Transverse colon (tissue), 4 donors: ENCODE measurements around the gene PDE8B. TPM values are rescaled to one million over a fixed set of nuclear protein-coding genes. Genes with fewer than 3 reads are reported as not detected.
"Not testable (repeated sequence)": the region's sequence is repeated elsewhere in the genome, so short reads cannot be mapped to it uniquely, and the experiment has no call there.

ENCODE experiments used
- DNase-seq: peaks from one replicate; pipeline ENCODE4 v3.0.0-alpha.2; 2019
- H3K27ac ChIP-seq, 4 donors: fragments of 200-600 bp; sonication (generic); 2 replicates each; pipeline ENCODE4 v1.5.1; 2016 to 2018; ENCODE audit warnings: inconsistent platforms in 4 of 4
- H3K27me3 ChIP-seq: fragments of 200-600 bp; sonication (generic); 2 replicates; pipeline ENCODE4 v1.5.1; 2017; ENCODE audit warnings: inconsistent platforms
- H3K36me3 ChIP-seq, 4 donors: fragments of 200-600 bp; sonication (generic); 2 replicates each; pipeline ENCODE4 v1.5.1; 2017 to 2019; ENCODE audit warnings: inconsistent platforms in 4 of 4
- H3K4me1 ChIP-seq, 4 donors: fragments of 200-600 bp; sonication (generic); 2 replicates each; pipeline ENCODE4 v1.5.1; 2017 to 2020; ENCODE audit warnings: inconsistent platforms in 4 of 4
- H3K4me3 ChIP-seq, 4 donors: fragments of 200-600 bp; sonication (generic); 1 replicate in 1 of 4; 2 replicates in 3 of 4; pipeline versions ENCODE4 v1.5.1 to v1.6.1; 2017 to 2019; ENCODE audit warnings: inconsistent platforms in 4 of 4
- H3K9me3 ChIP-seq, 2 donors: fragments of 200-600 bp; sonication (generic); 2 replicates each; pipeline ENCODE4 v1.5.1; 2017 to 2019; ENCODE audit warnings: inconsistent platforms in 2 of 2
- CTCF ChIP-seq, 5 experiments: fragments of 200-600 bp in 3 of 5; fragments of 450-650 bp in 2 of 5; sonication (generic) in 3 of 5; IDR thresholded peaks; 1 replicate in 2 of 5; 2 replicates in 3 of 5; pipeline ENCODE4 v1.5.1; 2016 to 2017; ENCODE audit warnings: antibody characterized with exemption in 5 of 5, inconsistent platforms in 3 of 5, mild to moderate bottlenecking in 2 of 5, moderate library complexity in 1 of 5
- EP300 ChIP-seq: sonication (generic); formaldehyde crosslinking; IDR thresholded peaks from one replicate; pipeline ENCODE4 v1.6.1; 2017; ENCODE audit warnings: antibody characterized with exemption, low read depth
- POLR2A ChIP-seq: fragments of 450-650 bp; IDR thresholded peaks from one replicate; pipeline ENCODE4 v1.6.1; 2016; ENCODE audit warnings: antibody characterized with exemption, mild to moderate bottlenecking, moderate library complexity
- POLR2AphosphoS5 ChIP-seq, 3 donors: sonication (generic); formaldehyde crosslinking; IDR thresholded peaks; one replicate each; pipeline ENCODE4 v1.6.1; 2016; ENCODE audit warnings: antibody characterized with exemption in 3 of 3
- WGBS, 2 donors: methylation state at CpG; one replicate each; pipeline ENCODE4 v1.1.5; 2018; ENCODE audit warnings: low coverage in 1 of 2; 5-methylcytosine and 5-hydroxymethylcytosine counted together
- in situ Hi-C, 4 donors: fragments of 200-750 bp; cut with MboI; loops; one replicate each; pipeline versions ENCODE4 v1.15.0 to v1.15.1; 2017; ENCODE audit warnings: low sequenced_read_pairs in 3 of 4, low pct_ligation_motif_present in 1 of 4, low pct_unique_long_range_greater_than_20kb in 1 of 4
- intact Hi-C: fragments of 100-400 bp; cut with DNase I; formaldehyde crosslinking; loops from one replicate; pipeline ENCODE4 v1.15.1; 2023; ENCODE audit warnings: low total_unique reads
- total RNA-seq, 4 donors: library from RNA; depleted of rRNA; stranded (reverse); fragments of >200 nt; gene quantifications; one replicate each; pipeline ENCODE4 v1.1.0, GENCODE V29; 2016

The PDE8B gene
- total RNA-seq, 4 donors from 2014 or later = 0.40 to 22.4 (median 1.2) TPM

- Histone ChIP-seq H3K27me3 (no peaks in the 10 kb centered on the region), H3K36me3 (peaks cover 0 to 7% (median 3%) of the 10 kb centered on the region in 4 donors), H3K27ac (no peak overlapping the region), H3K4me3 (no peak overlapping the region), H3K4me1 (no peaks in the 10 kb centered on the region), H3K9me3 (no peaks in the 10 kb centered on the region)
- intact Hi-C loops (no loop called here), in situ Hi-C loops (no loop called here)
- 88 to 100% methylated on average over 1 of the region's 1 CpG for WGBS, 2 donors
- DNase-seq = no peak
- no peak for TF ChIP-seq POLR2AphosphoS5 (IDR thresholded peaks at IDR 0.05)
- TF ChIP-seq POLR2A = no peak
- TF ChIP-seq EP300 = no peak
- TF ChIP-seq CTCF (IDR thresholded peaks at IDR 0.05) = no peak
Measured at GRCh38 chr5:77452351-77452750, 241.9 kb downstream of the PDE8B start.

GRCh38 chr5:77454123-77454522, 243.6 kb downstream of the PDE8B start:
- H3K4me3 ChIP-seq = no peak overlapping the region
- WGBS, 2 donors = 93 to 97% methylated on average over 3 of the region's 3 CpGs
- no peak for TF ChIP-seq CTCF (IDR thresholded peaks at IDR 0.05)
- TF ChIP-seq POLR2A = no peak
- TF ChIP-seq EP300 = no peak
- TF ChIP-seq POLR2AphosphoS5 (IDR thresholded peaks at IDR 0.05) = no peak
- intact Hi-C loops = no loop called here
- H3K27me3 ChIP-seq = no peaks in the 10 kb centered on the region
- no peaks in the 10 kb centered on the region for H3K9me3 ChIP-seq
- in situ Hi-C loops = no loop called here
- DNase-seq = no peak
- H3K27ac ChIP-seq = no peak overlapping the region
- no peaks in the 10 kb centered on the region for H3K36me3 ChIP-seq
- no peaks in the 10 kb centered on the region for H3K4me1 ChIP-seq

- Histone ChIP-seq H3K9me3 (no peaks in the 10 kb centered on the region), H3K27ac (no peak overlapping the region), H3K4me1 (no peaks in the 10 kb centered on the region), H3K36me3 (no peaks in the 10 kb centered on the region), H3K4me3 (no peak overlapping the region), H3K27me3 (no peaks in the 10 kb centered on the region)
- WGBS, 2 donors = 83 to 95% methylated on average over 3 to 5 of the region's 5 CpGs
- intact Hi-C loops = no loop called here
- DNase-seq = no peak
- no peak for TF ChIP-seq CTCF (IDR thresholded peaks at IDR 0.05)
- no peak for TF ChIP-seq POLR2AphosphoS5 (IDR thresholded peaks at IDR 0.05)
- TF ChIP-seq POLR2A = no peak
- TF ChIP-seq EP300 = no peak
- in situ Hi-C loops = no loop called here
Measured at GRCh38 chr5:77461287-77461686, 250.8 kb downstream of the PDE8B start.

- Histone ChIP-seq H3K4me1 (no peaks in the 10 kb centered on the region), H3K9me3 (no peaks in the 10 kb centered on the region), H3K27ac (no peak overlapping the region), H3K4me3 (no peak overlapping the region), H3K36me3 (no peaks in the 10 kb centered on the region), H3K27me3 (no peaks in the 10 kb centered on the region)
- WGBS, 2 donors = 93 to 94% methylated on average over 1 of the region's 1 CpG
- no peak for TF ChIP-seq POLR2A
- TF ChIP-seq EP300 = no peak
- TF ChIP-seq CTCF (IDR thresholded peaks at IDR 0.05) = no peak
- no peak for TF ChIP-seq POLR2AphosphoS5 (IDR thresholded peaks at IDR 0.05)
- in situ Hi-C loops (no loop called here), intact Hi-C loops (no loop called here)
- no peak for DNase-seq
Measured at GRCh38 chr5:77463905-77464304, 253.4 kb downstream of the PDE8B start.

GRCh38 chr5:77468875-77469274, 258.4 kb downstream of the PDE8B start:
- intact Hi-C loops, H3K4me1 ChIP-seq, H3K27ac ChIP-seq, H3K36me3 ChIP-seq, in situ Hi-C loops, DNase-seq, H3K9me3 ChIP-seq, H3K4me3 ChIP-seq, H3K27me3 ChIP-seq: not testable (repeated sequence)
- WGBS, 2 donors = 96 to 100% methylated on average over 3 of the region's 3 CpGs

- 93% methylated on average over 9 of the region's 11 CpGs; no CpG with 5 or more reads in 1 of the 2 donors for WGBS, 2 donors
- DNase-seq, intact Hi-C loops, H3K27ac ChIP-seq, H3K4me1 ChIP-seq, H3K9me3 ChIP-seq, H3K27me3 ChIP-seq, H3K36me3 ChIP-seq, H3K4me3 ChIP-seq: not testable (repeated sequence)
- in situ Hi-C loops = loop anchor here in 2 of 4 donors (25.0 kb wide), 1 partner anchor 338 kb away; no protein-coding TSS in a partner anchor
Measured at GRCh38 chr5:77475041-77475440, 264.6 kb downstream of the PDE8B start.
